B cell (primary cell): ENCODE measurements around the gene KIAA1328. TPM values are rescaled to one million over a fixed set of nuclear protein-coding genes. Genes with fewer than 3 reads are reported as not detected.

Source experiments
- ATAC-seq: fragments of 200-7000 bp; cut with Tn5 transposase; one replicate; pipeline ENCODE4 v1.10.0; 2021; ENCODE audit warnings: low read depth, mild to moderate bottlenecking, moderate number of reproducible peaks, moderate library complexity
- CTCF ChIA-PET: fragments of 350-600 bp; sonication (Branson Sonifier 250); formaldehyde crosslinking; loops from one replicate; lab custom pipeline; 2021; ENCODE audit warnings: antibody characterized with exemption, inconsistent platforms; lab: Charles Lee
- POLR2A ChIA-PET: fragments of 350-600 bp; sonication (Branson Sonifier 250); formaldehyde crosslinking; loops from one replicate; lab custom pipeline; 2021; ENCODE audit warnings: antibody characterized with exemption; lab: Charles Lee
- DNase-seq: peaks from one replicate; pipeline ENCODE4 v3.0.0; 2013
- H2AFZ ChIP-seq: 2 replicates; pipeline ENCODE4 v1.6.1; 2012; ENCODE audit warnings: mild to moderate bottlenecking, low read depth, low read length; ENCODE audit not compliant: insufficient read depth, poor library complexity, severe bottlenecking
- H3K27ac ChIP-seq, 2 donors: 1 replicate in 1 of 2; 2 replicates in 1 of 2; pipeline ENCODE4 v1.5.1; 2012 to 2013; ENCODE audit warnings: low read length in 2 of 2, mild to moderate bottlenecking in 2 of 2, moderate library complexity in 1 of 2
- H3K27me3 ChIP-seq, 4 experiments: fragments of 200-600 bp in 1 of 4; sonication (generic) in 1 of 4; replicated peaks in 1 of 4; 1 replicate in 2 of 4; 2 replicates in 2 of 4; pipeline versions ENCODE4 v1.6.1 to v1.7.0; 2013 to 2016; ENCODE audit warnings: low read length in 3 of 4, mild to moderate bottlenecking in 2 of 4, mixed read lengths in 1 of 4, moderate library complexity in 1 of 4; ENCODE audit not compliant: insufficient read depth in 4 of 4, control insufficient read depth in 3 of 4; ENCODE audit errors: control extremely low read depth in 1 of 4
- H3K36me3 ChIP-seq, 2 experiments: replicated peaks in 1 of 2; 1 replicate in 1 of 2; 2 replicates in 1 of 2; pipeline versions ENCODE4 v1.6.1 to v1.7.1; 2013; ENCODE audit warnings: low read length in 1 of 2; ENCODE audit not compliant: insufficient read depth in 2 of 2, control insufficient read depth in 1 of 2; ENCODE audit errors: control extremely low read depth in 1 of 2, extremely low read depth in 1 of 2
- H3K4me1 ChIP-seq, 2 donors: fragments of 200-600 bp in 1 of 2; sonication (generic) in 1 of 2; 1 replicate in 1 of 2; 2 replicates in 1 of 2; pipeline versions ENCODE4 v1.5.1 to v1.6.1; 2013 to 2017; ENCODE audit warnings: low read length in 2 of 2; ENCODE audit not compliant: control insufficient read depth in 2 of 2, insufficient read depth in 2 of 2
- H3K4me2 ChIP-seq: replicated peaks from 2 replicates; pipeline ENCODE3; 2012; ENCODE audit warnings: mild to moderate bottlenecking, low read depth, low read length; ENCODE audit not compliant: poor library complexity, severe bottlenecking
- H3K4me3 ChIP-seq, 5 experiments: fragments of 200-600 bp in 1 of 5; sonication (generic) in 1 of 5; 1 replicate in 3 of 5; 2 replicates in 2 of 5; pipeline versions ENCODE4 v1.5.1 to v1.7.0; 2011 to 2016; ENCODE audit warnings: low read length in 4 of 5, mild to moderate bottlenecking in 4 of 5, low read depth in 2 of 5, control low read depth in 1 of 5, moderate library complexity in 1 of 5; ENCODE audit not compliant: insufficient read depth in 1 of 5; ENCODE audit errors: control extremely low read depth in 1 of 5, extremely low read depth in 1 of 5
- H3K79me2 ChIP-seq: fragments of 200-600 bp; sonication (generic); one replicate; pipeline ENCODE4 v1.6.0; 2016; ENCODE audit warnings: low read length; ENCODE audit not compliant: control insufficient read depth, insufficient read depth
- H3K9ac ChIP-seq: fragments of 200-600 bp; sonication (generic); 2 replicates; pipeline ENCODE4 v1.6.1; 2017; ENCODE audit warnings: mild to moderate bottlenecking, low read length, moderate library complexity
- H3K9me3 ChIP-seq, 3 donors: one replicate each; pipeline versions ENCODE4 v1.6.1 to v1.7.1; 2013; ENCODE audit warnings: low read length in 2 of 3; ENCODE audit not compliant: control insufficient read depth in 2 of 3, insufficient read depth in 1 of 3; ENCODE audit errors: control extremely low read depth in 1 of 3
- H4K20me1 ChIP-seq: 2 replicates; pipeline ENCODE4 v1.6.0; 2012; ENCODE audit warnings: mild to moderate bottlenecking, low read length; ENCODE audit not compliant: insufficient read depth, control insufficient read depth, poor library complexity, severe bottlenecking
- H3K27ac Mint-ChIP-seq: one replicate; pipeline ENCODE4 v1.8.0; 2021; ENCODE audit warnings: mixed read lengths
- H3K27me3 Mint-ChIP-seq: one replicate; pipeline ENCODE4 v1.8.0; 2021; ENCODE audit warnings: mixed read lengths
- H3K4me1 Mint-ChIP-seq: one replicate; pipeline ENCODE4 v1.8.0; 2021; ENCODE audit warnings: mixed read lengths
- H3K4me3 Mint-ChIP-seq: one replicate; pipeline ENCODE4 v1.8.0; 2021; ENCODE audit warnings: mixed read lengths
- H3K9me3 Mint-ChIP-seq: one replicate; pipeline ENCODE4 v1.8.0; 2022; ENCODE audit warnings: mixed read lengths; ENCODE audit not compliant: insufficient read depth
- CTCF ChIP-seq: fragments of 200-600 bp; IDR thresholded peaks from one replicate; pipeline ENCODE4 v1.8.0; 2022; ENCODE audit warnings: antibody characterized with exemption, mild to moderate bottlenecking
- EZH2 ChIP-seq: IDR thresholded peaks from 2 replicates; pipeline ENCODE4 v1.6.1; 2012; ENCODE audit warnings: borderline replicate concordance, low read depth, mild to moderate bottlenecking, moderate library complexity, low read length; ENCODE audit not compliant: insufficient read depth, poor library complexity, severe bottlenecking
- WGBS: methylation state at CpG from one replicate; pipeline ENCODE4 v1.1.5; 2013; ENCODE audit warnings: missing lambda C conversion rate; ENCODE audit not compliant: insufficient coverage; 5-methylcytosine and 5-hydroxymethylcytosine counted together
- intact Hi-C: fragments of 100-400 bp; cut with micrococcal nuclease; formaldehyde crosslinking; loops from one replicate; pipeline ENCODE4 v1.10.0; 2022
- polyA plus RNA-seq: library from polyadenylated mRNA; depleted of rRNA; stranded (reverse); fragments of >200 nt; gene quantifications from 2 replicates; pipeline ENCODE4 v1.2.3, GENCODE V29; 2012
- total RNA-seq, 2 donors: library from RNA; stranded (reverse); fragments of 120-200 nt in 1 of 2; gene quantifications; 1 replicate in 1 of 2; 2 replicates in 1 of 2; pipeline versions ENCODE4 v1.2.3 to v1.2.4, GENCODE V29; 2013 to 2022

Gene KIAA1328
- total and polyA plus RNA-seq, 2 donors (not counting 1 experiment from before 2014, with no cell fraction given), result 9.1 to 22.1 TPM

DNA sequence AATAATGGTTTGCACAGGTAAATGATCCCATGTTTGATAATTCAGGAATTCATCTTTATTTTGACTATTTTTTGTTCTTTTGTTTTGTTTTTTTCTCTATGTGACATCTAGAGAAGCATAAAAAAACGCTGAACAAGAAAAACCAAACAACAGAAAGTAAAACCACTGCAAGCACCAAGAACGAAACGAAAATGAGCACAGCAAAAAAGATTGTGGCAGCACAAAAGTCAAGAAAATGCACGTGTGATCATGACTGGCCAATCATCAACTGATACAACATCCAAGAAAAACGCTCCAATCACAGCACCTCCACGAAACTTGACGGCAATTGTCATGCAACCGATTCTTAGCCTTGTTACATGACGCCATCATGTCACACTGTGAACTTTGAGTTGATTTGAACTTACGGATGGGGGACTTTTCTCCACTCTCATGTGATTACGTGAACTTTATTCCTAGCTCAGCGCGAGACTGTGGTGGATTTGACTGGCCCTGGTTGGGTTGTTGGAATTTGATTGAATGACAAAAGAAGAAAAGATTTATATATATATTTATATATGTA is 417.9 kb downstream of the KIAA1328 start:
- Mint-ChIP-seq H3K4me1 (peaks cover 2% of the 10 kb centered on the region), H3K27me3 (peaks cover 59% of the 10 kb centered on the region), H3K27ac (no peak overlapping the region), H3K4me3 (no peak overlapping the region), H3K9me3 (no peaks in the 10 kb centered on the region)
- ATAC-seq, result no peak
- Histone ChIP-seq H3K4me2 (no peak overlapping the region), H3K4me3 (no peak overlapping the region), H3K27ac (no peak overlapping the region), H3K79me2 (no peaks in the 10 kb centered on the region), H3K4me1 (peaks cover 0 to 4% of the 10 kb centered on the region in 2 donors), H2AFZ (no peak overlapping the region), H3K36me3 (no peaks in the 10 kb centered on the region), H3K9me3 (peaks cover 0 to 10% (median 0%) of the 10 kb centered on the region in 3 donors), H3K9ac (no peak overlapping the region), H4K20me1 (no peaks in the 10 kb centered on the region), H3K27me3 (peaks cover 0 to 25% (median 7%) of the 10 kb centered on the region in 4 experiments)
- POLR2A ChIA-PET, result no interaction called here
- intact Hi-C loops, result no loop called here
- WGBS, result 89% methylated on average over 9 of the region's 13 CpGs
- CTCF ChIA-PET, result no interaction called here
- DNase-seq, result no peak
- TF ChIP-seq EZH2 (no peak), CTCF (no peak)

- H3K4me1 Mint-ChIP-seq, result peaks cover 3% of the 10 kb centered on the region
- Histone ChIP-seq H3K27ac (no peak overlapping the region), H3K27me3 (peaks cover 0 to 26% (median 7%) of the 10 kb centered on the region in 4 experiments), H3K36me3 (no peaks in the 10 kb centered on the region), H4K20me1 (no peaks in the 10 kb centered on the region), H2AFZ (no peak overlapping the region), H3K4me2 (no peak overlapping the region), H3K4me3 (no peak overlapping the region), H3K9ac (no peak overlapping the region), H3K4me1 (peaks cover 0 to 4% of the 10 kb centered on the region in 2 donors), H3K9me3 (peaks cover 0 to 10% (median 0%) of the 10 kb centered on the region in 3 donors), H3K79me2 (no peaks in the 10 kb centered on the region)
- no peak overlapping the region for H3K4me3 Mint-ChIP-seq
- CTCF ChIA-PET, result no interaction called here
- H3K27ac Mint-ChIP-seq, result no peak overlapping the region
- peaks cover 62% of the 10 kb centered on the region for H3K27me3 Mint-ChIP-seq
- TF ChIP-seq CTCF, result no peak
- no peak for TF ChIP-seq EZH2
- POLR2A ChIA-PET, result no interaction called here
- no peaks in the 10 kb centered on the region for H3K9me3 Mint-ChIP-seq
- intact Hi-C loops, result no loop called here
- DNase-seq (no peak), ATAC-seq (no peak)
- 85% methylated on average over 8 of the region's 10 CpGs for WGBS
Observed at GRCh38 chr18:37247497-37248161, 418.7 kb downstream of the KIAA1328 start.
